Sigmoid colon (tissue), 4 donors: ENCODE results near the gene FFAR4.

ENCODE experiments used
- EP300 ChIP-seq, 4 donors: sonication (generic); formaldehyde crosslinking; IDR thresholded peaks; one replicate each; pipeline ENCODE4 v1.6.1; 2017; ENCODE audit warnings: antibody characterized with exemption in 4 of 4
- POLR2AphosphoS5 ChIP-seq, 4 donors: sonication (generic); formaldehyde crosslinking; IDR thresholded peaks; one replicate each; pipeline ENCODE4 v1.6.1; 2017; ENCODE audit warnings: antibody characterized with exemption in 4 of 4

DNA sequence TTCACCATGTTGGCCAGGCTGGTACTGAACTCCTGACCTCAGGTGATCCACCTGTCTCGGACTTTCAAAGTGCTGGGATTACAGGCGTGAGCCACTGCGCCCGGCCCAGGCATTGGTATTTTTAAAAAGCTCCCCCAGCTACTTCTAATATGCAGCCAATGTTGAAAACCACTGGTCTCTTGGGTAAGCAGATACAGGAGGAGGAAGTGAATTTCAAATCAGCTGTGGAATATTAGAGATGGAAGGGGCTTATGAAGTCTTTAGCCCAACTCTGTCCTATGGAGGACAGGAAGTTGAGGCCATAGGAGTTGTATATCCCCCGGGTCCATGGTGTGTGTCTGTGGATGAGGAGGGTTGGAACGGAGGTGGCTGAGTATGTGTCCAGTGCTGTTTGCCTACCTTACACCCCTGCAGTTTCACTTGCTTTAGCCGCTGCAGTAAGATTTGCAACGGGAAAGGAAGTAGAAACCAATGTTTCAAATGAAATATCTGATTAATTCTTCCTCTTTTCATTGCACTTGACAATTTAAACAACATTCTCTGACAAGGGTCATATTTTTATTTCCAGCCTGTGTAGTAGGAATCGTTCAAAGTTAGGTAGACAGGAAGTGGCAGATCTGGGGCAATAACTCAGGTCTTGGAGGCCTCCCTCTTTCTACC is 49.2 kb downstream of the FFAR4 start:
- TF ChIP-seq POLR2AphosphoS5 (IDR thresholded peaks at IDR 0.05) (no peak), EP300 (IDR thresholded peaks at IDR 0.05) (no peak)
